Coronary artery (tissue), 2 donors: ENCODE results near the gene SLC16A1.

Source experiments
- DNase-seq: peaks from one replicate; pipeline ENCODE4 v3.0.0-alpha.2; 2017; ENCODE audit warnings: low spot score
- H3K27ac ChIP-seq, 2 donors: fragments of 200-600 bp; sonication (generic); one replicate each; pipeline ENCODE4 v1.5.1; 2016 to 2019
- H3K4me3 ChIP-seq: fragments of 200-600 bp; sonication (generic); 2 replicates; pipeline ENCODE4 v1.5.1; 2016; ENCODE audit warnings: mild to moderate bottlenecking, moderate library complexity
- TF ChIP-seq, protein P1 (sequence below): fragments of 200-600 bp; sonication (generic); IDR thresholded peaks from one replicate; pipeline ENCODE4 v1.5.1; 2019; ENCODE audit warnings: antibody characterized with exemption

Gene SLC16A1

DNA sequence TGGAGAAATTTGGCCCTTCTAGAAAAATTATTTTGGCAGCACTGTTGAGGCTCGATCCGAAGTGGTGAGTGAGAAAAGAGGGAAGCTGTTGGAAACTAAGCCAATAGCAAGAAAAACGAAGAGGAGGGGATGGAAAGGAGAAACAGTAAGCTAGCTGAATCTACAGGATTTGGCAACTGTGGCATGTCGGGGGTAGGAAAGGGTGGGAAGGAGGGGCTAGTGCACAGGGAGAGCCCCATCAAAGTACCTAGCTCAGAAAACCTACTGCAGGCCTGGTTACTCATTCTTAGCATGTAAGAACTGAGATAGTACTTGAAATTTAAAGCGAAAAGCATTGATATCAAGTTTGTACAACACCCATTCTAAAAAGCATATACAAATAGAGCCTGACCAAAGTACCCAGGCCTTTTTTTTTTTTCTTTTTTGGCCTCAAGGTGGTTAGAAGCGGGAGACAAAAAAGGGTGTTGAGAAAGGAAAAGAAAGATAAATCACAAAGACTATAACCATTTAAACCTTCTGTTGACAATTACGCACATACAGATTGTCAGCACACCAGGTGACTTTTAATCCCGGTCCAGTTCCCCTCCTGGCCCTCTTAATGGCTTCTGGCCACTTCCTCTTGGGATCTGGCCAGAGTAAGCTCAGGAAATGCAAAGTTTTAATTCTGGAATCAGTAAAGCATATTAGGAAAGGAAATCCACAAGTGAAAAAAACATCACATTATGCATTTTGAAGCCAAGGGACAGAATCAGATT is 50.4 kb downstream of the SLC16A1 start:
- Histone ChIP-seq H3K4me3 (no peak overlapping the region), H3K27ac (peak overlapping the region in 1 of 2 donors; percentile 18)
- DNase-seq: no peak
- TF ChIP-seq, protein P1, sequence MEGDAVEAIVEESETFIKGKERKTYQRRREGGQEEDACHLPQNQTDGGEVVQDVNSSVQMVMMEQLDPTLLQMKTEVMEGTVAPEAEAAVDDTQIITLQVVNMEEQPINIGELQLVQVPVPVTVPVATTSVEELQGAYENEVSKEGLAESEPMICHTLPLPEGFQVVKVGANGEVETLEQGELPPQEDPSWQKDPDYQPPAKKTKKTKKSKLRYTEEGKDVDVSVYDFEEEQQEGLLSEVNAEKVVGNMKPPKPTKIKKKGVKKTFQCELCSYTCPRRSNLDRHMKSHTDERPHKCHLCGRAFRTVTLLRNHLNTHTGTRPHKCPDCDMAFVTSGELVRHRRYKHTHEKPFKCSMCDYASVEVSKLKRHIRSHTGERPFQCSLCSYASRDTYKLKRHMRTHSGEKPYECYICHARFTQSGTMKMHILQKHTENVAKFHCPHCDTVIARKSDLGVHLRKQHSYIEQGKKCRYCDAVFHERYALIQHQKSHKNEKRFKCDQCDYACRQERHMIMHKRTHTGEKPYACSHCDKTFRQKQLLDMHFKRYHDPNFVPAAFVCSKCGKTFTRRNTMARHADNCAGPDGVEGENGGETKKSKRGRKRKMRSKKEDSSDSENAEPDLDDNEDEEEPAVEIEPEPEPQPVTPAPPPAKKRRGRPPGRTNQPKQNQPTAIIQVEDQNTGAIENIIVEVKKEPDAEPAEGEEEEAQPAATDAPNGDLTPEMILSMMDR: no peak

GRCh38 chr1:112904831-112905261 is 51.1 kb downstream of the SLC16A1 start:
- H3K27ac ChIP-seq: no peak overlapping the region

GRCh38 chr1:112904071-112904830 is 51.7 kb downstream of the SLC16A1 start:
- DNase-seq: no peak
- H3K27ac ChIP-seq: peak overlapping the region in 1 of 2 donors; percentile 11
- no peak overlapping the region for H3K4me3 ChIP-seq
- TF ChIP-seq, protein P1: no peak

More at GRCh38 chr1:112904831-112905261, 51.1 kb downstream of the SLC16A1 start:
- TF ChIP-seq, protein P1: no peak
- no peak for DNase-seq
- no peak overlapping the region for H3K4me3 ChIP-seq

DNA sequence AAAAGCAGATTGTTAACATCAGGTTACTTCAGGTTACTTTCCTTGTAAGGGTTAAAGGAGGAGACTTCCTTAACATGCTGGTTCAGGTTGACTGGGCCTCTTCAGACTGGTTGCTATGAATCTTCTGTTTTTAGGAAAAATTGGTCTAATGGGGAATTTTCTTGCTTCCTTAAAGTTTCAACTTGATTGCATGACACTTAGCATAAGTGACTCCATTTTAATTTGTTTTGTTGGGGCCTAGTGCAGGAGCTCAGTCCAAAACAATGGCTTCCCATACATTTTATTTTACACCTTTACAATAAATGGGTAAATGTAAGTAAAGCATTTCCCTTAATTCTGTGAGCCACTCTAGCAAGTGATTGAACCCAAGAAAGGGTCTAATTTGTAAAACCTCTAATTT is 53.8 kb downstream of the SLC16A1 start:
- DNase-seq: no peak
- H3K27ac ChIP-seq: no peak overlapping the region
- TF ChIP-seq, protein P1: no peak
- no peak overlapping the region for H3K4me3 ChIP-seq

DNA sequence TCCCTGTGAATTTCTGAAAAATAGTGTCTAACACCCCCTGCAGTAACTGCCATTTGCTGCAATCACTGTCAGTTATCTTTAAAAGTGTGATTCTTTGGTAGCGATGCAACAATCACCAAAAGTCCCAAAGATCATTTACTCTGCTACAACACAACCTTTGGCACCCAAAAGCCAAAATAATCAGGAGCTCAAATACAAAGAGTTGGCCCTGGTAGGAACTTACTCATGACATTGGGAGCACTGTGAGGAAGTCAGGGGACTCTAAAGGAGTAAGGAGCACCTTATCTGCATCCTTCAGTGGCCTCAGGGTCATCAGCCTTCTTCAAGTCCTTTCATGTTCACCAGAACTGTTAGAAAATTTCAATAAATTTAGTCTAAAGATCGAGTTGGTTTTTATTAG is 54.6 kb downstream of the SLC16A1 start:
- TF ChIP-seq, protein P1: no peak
- DNase-seq: no peak
- H3K4me3 ChIP-seq: no peak overlapping the region
- no peak overlapping the region for H3K27ac ChIP-seq

DNA sequence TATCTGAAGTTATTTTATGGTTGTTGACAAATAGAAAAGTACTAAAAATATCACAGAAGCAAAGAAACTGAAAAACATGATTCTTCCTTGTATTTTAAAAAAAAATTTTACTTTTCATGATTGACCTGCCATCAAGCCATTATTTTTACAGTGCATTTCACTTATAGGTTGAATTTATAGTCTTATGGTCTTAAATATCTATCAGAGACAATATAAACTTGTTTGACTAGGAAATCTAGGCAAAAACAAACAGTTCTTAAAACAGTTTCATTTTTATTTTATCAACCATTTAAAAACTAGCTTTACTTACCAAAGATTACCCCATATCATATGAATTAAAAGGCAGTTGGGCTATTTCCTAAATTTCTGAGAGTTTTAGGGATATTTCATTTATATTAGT is 59.2 kb downstream of the SLC16A1 start:
- H3K27ac ChIP-seq: no peak overlapping the region
- DNase-seq: no peak
- no peak overlapping the region for H3K4me3 ChIP-seq
- TF ChIP-seq, protein P1: no peak
